GM23338 (cell line): ENCODE results near the gene PIMREG. TPM values are rescaled to one million over a fixed set of nuclear protein-coding genes. Genes with fewer than 3 reads are reported as not detected.
A peak's percentile ranks its signal among the peaks of the same experiment; 100 is the strongest.

Source experiments
- ATAC-seq: fragments of 200-7000 bp; cut with Tn5 transposase; 3 replicates; pipeline ENCODE4 v1.9.1; 2020
- DNase-seq: peaks from one replicate; pipeline ENCODE4 v3.0.0-alpha.2; 2015; ENCODE audit warnings: low spot score
- H2AFZ ChIP-seq: fragments of 200-600 bp; sonication (generic); 2 replicates; pipeline ENCODE4 v1.8.0; 2016; ENCODE audit warnings: antibody characterized with exemption, mild to moderate bottlenecking, moderate library complexity
- H3F3A ChIP-seq: fragments of 200-600 bp; sonication (generic); replicated peaks from 2 replicates; pipeline ENCODE4 v1.8.0; 2017; ENCODE audit warnings: antibody characterized with exemption, mixed run types, low read depth
- H3K27ac ChIP-seq: fragments of 200-600 bp; sonication (generic); 2 replicates; pipeline ENCODE4 v1.6.1; 2016; ENCODE audit warnings: low read depth
- H3K27me3 ChIP-seq: fragments of 200-600 bp; sonication (generic); 2 replicates; pipeline ENCODE4 v1.8.0; 2016; ENCODE audit warnings: mild to moderate bottlenecking, mixed run types, moderate library complexity; ENCODE audit not compliant: insufficient read depth
- H3K36me3 ChIP-seq: fragments of 200-600 bp; sonication (generic); 2 replicates; pipeline ENCODE4 v1.8.0; 2016; ENCODE audit warnings: mild to moderate bottlenecking; ENCODE audit not compliant: insufficient read depth
- H3K4me1 ChIP-seq: fragments of 200-600 bp; sonication (generic); 2 replicates; pipeline ENCODE4 v1.8.0; 2016; ENCODE audit warnings: mild to moderate bottlenecking, moderate library complexity; ENCODE audit not compliant: insufficient read depth
- H3K4me2 ChIP-seq: fragments of 200-600 bp; sonication (generic); 2 replicates; pipeline ENCODE4 v1.7.1; 2017; ENCODE audit warnings: mixed run types
- H3K4me3 ChIP-seq: fragments of 200-600 bp; sonication (generic); 2 replicates; pipeline ENCODE4 v1.6.1; 2016; ENCODE audit warnings: mixed run types
- H3K79me2 ChIP-seq: fragments of 200-600 bp; sonication (generic); replicated peaks from 2 replicates; pipeline ENCODE4 v1.8.0; 2017; ENCODE audit warnings: mild to moderate bottlenecking; ENCODE audit not compliant: insufficient read depth
- H3K9me2 ChIP-seq: fragments of 200-600 bp; sonication (generic); 2 replicates; pipeline ENCODE4 v1.8.0; 2017; ENCODE audit not compliant: insufficient read depth
- H4K20me1 ChIP-seq: fragments of 200-600 bp; sonication (generic); replicated peaks from 2 replicates; pipeline ENCODE4 v1.8.0; 2017; ENCODE audit warnings: mild to moderate bottlenecking; ENCODE audit not compliant: insufficient read depth
- H3K27ac Mint-ChIP-seq: 2 replicates; pipeline ENCODE4 v1.8.0; 2020; ENCODE audit warnings: inconsistent platforms, mild to moderate bottlenecking, moderate library complexity, mixed read lengths
- H3K27me3 Mint-ChIP-seq: 3 replicates; pipeline ENCODE4 v1.8.0; 2022; ENCODE audit warnings: low read depth, mild to moderate bottlenecking, moderate library complexity, mixed read lengths, inconsistent platforms; ENCODE audit not compliant: insufficient read depth, poor library complexity
- H3K36me3 Mint-ChIP-seq: 3 replicates; pipeline ENCODE4 v1.8.0; 2021; ENCODE audit warnings: low read depth, mild to moderate bottlenecking, inconsistent platforms, moderate library complexity, mixed read lengths
- H3K4me1 Mint-ChIP-seq: 3 replicates; pipeline ENCODE4 v1.8.0; 2020; ENCODE audit warnings: mild to moderate bottlenecking, inconsistent platforms, mixed read lengths
- H3K4me3 Mint-ChIP-seq: 3 replicates; pipeline ENCODE4 v1.8.0; 2021; ENCODE audit warnings: moderate library complexity, mild to moderate bottlenecking, inconsistent platforms, mixed read lengths
- H3K9me3 Mint-ChIP-seq: 3 replicates; pipeline ENCODE4 v1.8.0; 2020; ENCODE audit warnings: moderate library complexity, mild to moderate bottlenecking, inconsistent platforms, mixed read lengths
- CREB1 ChIP-seq: fragments of 250-450 bp; sonication (Bioruptor Pico); IDR thresholded peaks from 2 replicates; pipeline ENCODE4 v1.5.0; 2020; ENCODE audit warnings: low read depth, mild to moderate bottlenecking, moderate library complexity
- CTCF ChIP-seq, 2 experiments: fragments of 200-600 bp in 1 of 2; sonication (generic) in 1 of 2; conservative IDR thresholded peaks; 2 replicates each; pipeline versions ENCODE4 v1.5.1 to v1.6.1; 2016 to 2017; ENCODE audit warnings: antibody characterized with exemption in 2 of 2, low read depth in 2 of 2, mild to moderate bottlenecking in 2 of 2, moderate library complexity in 1 of 2
- EZH2 ChIP-seq: fragments of 200-600 bp; sonication (generic); IDR thresholded peaks from one replicate; pipeline ENCODE4 v1.8.0; 2017; ENCODE audit warnings: antibody characterized with exemption, mild to moderate bottlenecking, low read depth; ENCODE audit not compliant: unreplicated experiment
- EZH2phosphoT487 ChIP-seq: fragments of 200-600 bp; sonication (generic); IDR thresholded peaks from one replicate; pipeline ENCODE4 v1.8.1; 2018; ENCODE audit warnings: antibody characterized with exemption; ENCODE audit not compliant: unreplicated experiment
- JUNB ChIP-seq: IDR thresholded peaks from one replicate; pipeline ENCODE4 v1.6.1; 2016; ENCODE audit warnings: antibody characterized with exemption; ENCODE audit not compliant: unreplicated experiment
- NANOG ChIP-seq: IDR thresholded peaks from 2 replicates; pipeline ENCODE4 v1.6.1; 2016; ENCODE audit warnings: antibody characterized with exemption, borderline replicate concordance
- POLR2AphosphoS5 ChIP-seq: IDR thresholded peaks from 2 replicates; pipeline ENCODE4 v1.6.1; 2016; ENCODE audit warnings: antibody characterized with exemption, low read depth
- REST ChIP-seq: IDR thresholded peaks from one replicate; pipeline ENCODE4 v1.6.1; 2018; ENCODE audit warnings: antibody characterized with exemption; ENCODE audit not compliant: unreplicated experiment
- STAT1 ChIP-seq: IDR thresholded peaks from one replicate; pipeline ENCODE4 v1.6.1; 2016; ENCODE audit warnings: antibody characterized with exemption; ENCODE audit not compliant: unreplicated experiment
- ZNF114 ChIP-seq: fragments of 250-450 bp; sonication (Bioruptor Pico); IDR thresholded peaks from 2 replicates; pipeline ENCODE4 v1.5.0; 2020; ENCODE audit warnings: mild to moderate bottlenecking, moderate library complexity
- ZNF331 ChIP-seq: fragments of 250-450 bp; sonication (Bioruptor Pico); IDR thresholded peaks from 2 replicates; pipeline ENCODE4 v1.5.0; 2020; ENCODE audit warnings: low read depth, mild to moderate bottlenecking, moderate library complexity
- ZNF462 ChIP-seq: fragments of 250-450 bp; sonication (Bioruptor Pico); IDR thresholded peaks from 2 replicates; pipeline ENCODE4 v1.5.0; 2020; ENCODE audit warnings: mild to moderate bottlenecking, moderate library complexity
- polyA plus RNA-seq: library from polyadenylated mRNA; unstranded; fragments of >200 nt; fragmentation: Nextera tagmentation; extraction: Ambion mirVana; gene quantifications from 2 replicates; pipeline ENCODE4 v1.2.1, GENCODE V29; 2016
- total RNA-seq: library from RNA; depleted of rRNA; stranded (reverse); fragments of >200 nt; shearing (Covaris generic); gene quantifications from 2 replicates; pipeline ENCODE4 v1.2.3, GENCODE V29; 2014

Gene PIMREG
- total and polyA plus RNA-seq, 2 experiments from 2014 or later, result 87.8 to 144 TPM

DNA sequence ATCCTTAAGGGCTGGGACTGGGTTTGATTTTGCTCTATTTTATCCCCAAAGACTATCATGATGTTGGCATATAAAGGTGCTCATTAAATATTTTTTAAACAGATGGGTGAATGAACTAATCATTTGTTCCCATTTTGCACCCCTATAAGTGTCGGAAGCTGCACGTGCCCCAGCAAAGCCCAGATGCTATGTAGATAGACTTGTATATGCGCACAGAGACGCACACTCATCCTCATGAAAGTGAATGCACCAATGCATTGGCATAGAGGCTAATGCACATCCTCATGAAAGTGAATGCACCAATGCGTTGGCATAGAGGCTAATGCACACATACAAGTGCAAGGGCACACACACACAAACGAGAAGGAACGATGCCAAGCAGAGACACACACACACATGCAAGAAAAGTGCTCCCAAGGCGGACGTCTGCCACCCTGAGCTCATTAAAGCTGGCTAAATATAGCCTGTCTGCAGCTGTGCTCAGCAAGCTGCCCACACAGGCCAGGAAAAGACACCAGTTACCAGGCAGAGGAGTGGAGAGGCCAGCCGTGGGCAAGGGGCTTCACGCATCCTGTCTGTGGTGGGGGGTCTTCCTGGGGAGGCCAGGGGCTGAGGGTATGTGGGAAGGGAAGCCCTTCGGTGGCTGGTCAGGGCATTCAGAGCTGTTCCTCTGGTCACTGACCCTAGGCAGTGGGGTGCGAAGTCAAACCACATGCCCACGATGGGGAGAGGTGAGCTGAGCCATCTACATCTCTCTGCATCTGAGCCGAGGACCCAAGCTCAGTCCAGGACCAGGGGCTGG lies 52.6 kb downstream of the PIMREG start:
- H3K36me3 Mint-ChIP-seq, result peaks cover 3% of the 10 kb centered on the region; the same call in 1 of the 3 replicates
- no peak overlapping the region; the same call in 1 of the 2 replicates for H3K27ac Mint-ChIP-seq

More for the DNA sequence above, 52.6 kb downstream of the PIMREG start:
- no peak for TF ChIP-seq ZNF331 (CRISPR knock-in tag)
- no peak for TF ChIP-seq POLR2AphosphoS5
- no peak for TF ChIP-seq STAT1
- no peak for TF ChIP-seq EZH2
- no peak for TF ChIP-seq ZNF114 (CRISPR knock-in tag)
- TF ChIP-seq NANOG, result no peak
- TF ChIP-seq CTCF (conservative IDR thresholded peaks at IDR 0.05; ENCODE audit: low read depth in 2 of 2), result no peak
- TF ChIP-seq JUNB, result no peak
- TF ChIP-seq REST, result no peak
- no peak for TF ChIP-seq EZH2phosphoT487
- TF ChIP-seq ZNF462 (CRISPR knock-in tag), result no peak
- no peak for TF ChIP-seq CREB1 (CRISPR knock-in tag)
- peaks cover 57% of the 10 kb centered on the region for H3K4me1 Mint-ChIP-seq
- DNase-seq (no peak), ATAC-seq (no peak)
- H3K9me2 ChIP-seq, result peaks cover 5% of the 10 kb centered on the region; the same call in 1 of the 2 replicates
- no peak overlapping the region; the same call in 1 of the 2 replicates for H2AFZ ChIP-seq
- H3K79me2 ChIP-seq, result no peaks in the 10 kb centered on the region
- H3K4me3 Mint-ChIP-seq, result peak overlapping the region; percentile 59
- peak overlapping the region; percentile 80 for H3K4me2 ChIP-seq
- H3K4me3 ChIP-seq, result peak overlapping the region; percentile 54
- H3F3A ChIP-seq, result no peaks in the 10 kb centered on the region
- H3K4me1 ChIP-seq, result peaks cover 39% of the 10 kb centered on the region
- H4K20me1 ChIP-seq, result no peaks in the 10 kb centered on the region
- no peaks in the 10 kb centered on the region for H3K9me3 Mint-ChIP-seq
- no peaks in the 10 kb centered on the region for H3K36me3 ChIP-seq
- peak overlapping the region; percentile 39; the same call in 1 of the 2 replicates for H3K27ac ChIP-seq
- no peaks in the 10 kb centered on the region for H3K27me3 ChIP-seq
- peaks cover 18% of the 10 kb centered on the region for H3K27me3 Mint-ChIP-seq
